A673 (cell line): Measurements from ENCODE around the gene HSPB6. TPM values are rescaled to one million over a fixed set of nuclear protein-coding genes. Genes with fewer than 3 reads are reported as not detected.

ENCODE experiments used
- BruUV-seq: library from RNA; stranded (reverse); fragments of 400-500 nt; replicated peaks from 2 replicates; lab custom pipeline; 2021; lab: Mats Ljungman, UMichigan
- CTCF ChIA-PET: fragments of 300-600 bp; sonication (Branson Sonifier 250); formaldehyde crosslinking; loops from one replicate; lab custom pipeline; 2022; ENCODE audit warnings: antibody characterized with exemption; lab: Charles Lee
- POLR2A ChIA-PET: fragments of 300-600 bp; sonication (Branson Sonifier 250); formaldehyde crosslinking; loops from one replicate; lab custom pipeline; 2022; ENCODE audit warnings: antibody characterized with exemption; ENCODE audit not compliant: low non-redundant PET; lab: Charles Lee
- DNase-seq: peaks from one replicate; pipeline ENCODE4 v3.0.0-alpha.2; 2015; ENCODE audit warnings: low spot score
- H3K27ac ChIP-seq: fragments of 200-600 bp; sonication (generic); 2 replicates; pipeline ENCODE4 v1.5.1; 2016; ENCODE audit warnings: mixed run types, low read depth, mild to moderate bottlenecking, mixed read lengths, antibody characterized with exemption, low read length; ENCODE audit not compliant: poor library complexity, severe bottlenecking
- H3K27me3 ChIP-seq: fragments of 200-600 bp; sonication (generic); replicated peaks from 2 replicates; pipeline ENCODE4 v1.6.1; 2017; ENCODE audit warnings: mixed run types, low read depth, mild to moderate bottlenecking, mixed read lengths, antibody characterized with exemption, low read length; ENCODE audit not compliant: insufficient read depth, poor library complexity
- H3K36me3 ChIP-seq: fragments of 200-600 bp; sonication (generic); 2 replicates; pipeline ENCODE4 v1.6.1; 2016; ENCODE audit warnings: mixed run types, mild to moderate bottlenecking, mixed read lengths, antibody characterized with exemption, low read length; ENCODE audit not compliant: insufficient read depth, poor library complexity, severe bottlenecking
- H3K4me1 ChIP-seq: fragments of 200-600 bp; sonication (generic); 2 replicates; pipeline ENCODE4 v1.6.1; 2017; ENCODE audit warnings: mixed run types, mild to moderate bottlenecking, mixed read lengths, antibody characterized with exemption, low read length; ENCODE audit not compliant: insufficient read depth, poor library complexity, severe bottlenecking
- H3K4me3 ChIP-seq: fragments of 200-600 bp; sonication (generic); 2 replicates; pipeline ENCODE4 v1.5.1; 2016; ENCODE audit warnings: low read depth, mixed run types, mild to moderate bottlenecking, mixed read lengths, low read length; ENCODE audit not compliant: poor library complexity, severe bottlenecking
- H3K9me3 ChIP-seq: fragments of 200-600 bp; sonication (generic); 2 replicates; pipeline ENCODE4 v1.6.1; 2016; ENCODE audit warnings: mixed run types, low read depth, mild to moderate bottlenecking, mixed read lengths, antibody characterized with exemption, low read length; ENCODE audit not compliant: poor library complexity, severe bottlenecking
- CTCF ChIP-seq: fragments of 300-800, 200-600 bp; sonication (generic); conservative IDR thresholded peaks from 2 replicates; pipeline ENCODE4 v1.5.1; 2017; ENCODE audit warnings: low read depth, mild to moderate bottlenecking, antibody characterized with exemption, low read length, moderate library complexity, mixed read lengths
- EZH2 ChIP-seq: fragments of 200-600 bp; sonication (generic); IDR thresholded peaks from 2 replicates; pipeline ENCODE4 v1.6.1; 2017; ENCODE audit warnings: borderline replicate concordance, low read depth, mild to moderate bottlenecking, mixed read lengths, antibody characterized with exemption, low read length; ENCODE audit not compliant: poor library complexity, severe bottlenecking
- intact Hi-C: fragments of 100-400 bp; cut with micrococcal nuclease; formaldehyde crosslinking; loops from one replicate; pipeline ENCODE4 v1.10.0; 2022; ENCODE audit not compliant: unreplicated experiment
- total RNA-seq: library from RNA; stranded (reverse); gene quantifications from 2 replicates; pipeline ENCODE4 v1.2.3, GENCODE V29; 2021

Gene HSPB6
- total RNA-seq, 1 experiment from 2014 or later: not detected

DNA sequence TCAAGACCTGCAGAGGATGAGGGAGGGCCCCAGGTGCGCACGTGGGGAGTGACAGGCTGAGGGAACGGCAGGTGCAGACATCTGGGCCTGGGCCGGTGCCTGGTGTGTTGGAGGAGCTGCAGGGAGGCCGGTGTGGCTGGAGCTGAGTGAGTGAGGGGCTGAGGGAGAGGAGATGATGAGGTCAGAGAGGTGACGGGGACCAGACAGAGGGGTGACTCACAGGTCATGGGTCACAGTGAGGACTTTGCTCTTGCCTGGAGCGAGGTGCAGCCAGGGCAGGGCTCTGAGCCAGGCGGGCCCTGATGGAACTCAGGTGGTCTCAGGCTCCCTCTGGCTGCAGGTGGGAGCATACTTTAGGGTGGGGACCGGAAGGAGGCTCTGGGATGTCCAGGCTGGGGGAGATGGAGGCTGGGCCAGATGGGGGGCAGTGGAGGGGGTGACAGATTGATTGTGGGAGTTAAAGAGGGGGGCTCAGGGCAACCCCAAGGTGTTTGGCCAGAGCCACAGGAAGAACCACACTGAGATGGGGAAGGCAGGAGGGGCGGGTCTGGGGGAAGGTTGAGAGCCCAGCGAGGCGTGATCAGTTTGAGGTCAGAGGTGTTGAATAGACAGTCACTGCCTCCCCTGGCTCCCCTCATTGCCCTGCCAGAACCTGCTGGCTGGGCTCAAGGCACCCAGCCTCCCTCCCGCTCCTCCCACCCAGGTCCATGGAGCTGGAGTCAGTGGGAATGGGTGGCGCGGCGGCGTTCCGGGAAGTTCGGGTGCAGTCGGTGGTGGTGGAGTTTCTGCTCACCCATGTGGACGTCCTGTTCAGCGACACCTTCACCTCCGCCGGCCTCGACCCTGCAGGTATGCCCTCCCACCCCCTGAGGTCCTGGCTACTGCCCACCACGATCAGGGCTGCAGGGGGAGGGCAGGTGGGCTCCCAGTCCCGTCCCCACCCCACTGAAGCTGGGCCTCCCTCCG, 26.9 kb upstream of the HSPB6 start:
- no peaks in the 10 kb centered on the region for H3K9me3 ChIP-seq
- BruUV-seq: no TSS peak
- no peak for DNase-seq
- TF ChIP-seq EZH2 (no peak), CTCF (no peak)
- H3K4me3 ChIP-seq: no peak overlapping the region
- CTCF ChIA-PET: interaction anchor here (0.5 kb wide), 1 partner anchor 197 kb away, joined by 4 read pairs; no protein-coding TSS in a partner anchor
- POLR2A ChIA-PET: no interaction called here
- no peaks in the 10 kb centered on the region for H3K27me3 ChIP-seq
- peaks cover 19% of the 10 kb centered on the region for H3K36me3 ChIP-seq
- H3K27ac ChIP-seq: no peak overlapping the region
- H3K4me1 ChIP-seq: no peaks in the 10 kb centered on the region
- intact Hi-C loops: no loop called here

DNA sequence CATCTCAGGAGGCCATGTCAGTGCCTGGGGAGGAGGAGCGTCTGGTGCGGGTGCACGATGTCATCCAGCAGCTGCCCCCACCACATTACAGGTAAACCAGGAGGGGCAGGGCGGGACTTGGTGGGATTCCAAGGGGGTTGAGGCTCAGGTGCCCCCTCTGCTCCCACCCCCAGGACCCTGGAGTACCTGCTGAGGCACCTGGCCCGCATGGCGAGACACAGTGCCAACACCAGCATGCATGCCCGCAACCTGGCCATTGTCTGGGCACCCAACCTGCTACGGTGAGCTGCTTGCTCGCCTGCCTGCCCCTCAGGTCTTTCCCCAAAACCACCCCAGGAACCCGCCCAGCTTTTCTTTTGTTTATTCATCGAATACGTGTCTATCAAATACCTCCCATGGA, 25.8 kb upstream of the HSPB6 start:
- ChIA-PET CTCF (no interaction called here), POLR2A (no interaction called here)
- H3K27me3 ChIP-seq: no peaks in the 10 kb centered on the region
- no peaks in the 10 kb centered on the region for H3K4me1 ChIP-seq
- H3K4me3 ChIP-seq: no peak overlapping the region
- H3K36me3 ChIP-seq: peaks cover 30% of the 10 kb centered on the region
- TF ChIP-seq EZH2: no peak
- no peak for TF ChIP-seq CTCF
- DNase-seq: no peak
- intact Hi-C loops: no loop called here
- H3K9me3 ChIP-seq: no peaks in the 10 kb centered on the region
- H3K27ac ChIP-seq: no peak overlapping the region
- no TSS peak for BruUV-seq

DNA sequence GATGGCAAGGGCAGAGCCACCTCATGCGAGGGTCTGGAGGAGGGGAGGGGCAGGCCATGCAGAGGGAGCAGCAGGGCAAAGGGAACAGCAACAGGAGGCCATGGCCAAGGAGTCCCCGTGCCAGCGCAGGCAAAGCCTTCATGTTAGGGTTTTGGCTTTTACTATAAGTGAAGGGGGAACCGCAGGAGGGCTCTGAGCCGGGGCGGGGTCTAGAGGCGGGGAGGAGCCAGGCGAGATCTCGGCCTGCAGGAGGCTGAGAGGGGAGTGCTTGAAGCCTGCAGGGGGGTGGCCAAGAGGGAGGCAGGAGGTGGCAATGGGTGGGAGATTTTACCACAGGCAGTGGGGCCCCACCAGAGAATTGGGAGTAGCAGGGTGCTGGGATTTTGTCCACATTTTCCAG, 24.8 kb upstream of the HSPB6 start:
- peak; percentile 27 for DNase-seq
- no peak overlapping the region for H3K4me3 ChIP-seq
- H3K9me3 ChIP-seq: no peaks in the 10 kb centered on the region
- peaks cover 30% of the 10 kb centered on the region for H3K36me3 ChIP-seq
- ChIA-PET CTCF (no interaction called here), POLR2A (no interaction called here)
- no peak for TF ChIP-seq CTCF
- TF ChIP-seq EZH2: no peak
- no peaks in the 10 kb centered on the region for H3K27me3 ChIP-seq
- no peak overlapping the region for H3K27ac ChIP-seq
- H3K4me1 ChIP-seq: peaks cover 5% of the 10 kb centered on the region
- intact Hi-C loops: no loop called here
- no TSS peak for BruUV-seq
